Stimulated activated CD4-positive, alpha-beta T cell treated with anti-CD3 and anti-CD28 coated beads, TNF-alpha, amount 100 ng/mL, for 48 hours (primary cell): ENCODE data around the gene TIGD1.
A peak's percentile ranks its signal among the peaks of the same experiment; 100 is the strongest.

Source experiments
- DNase-seq, 3 donors: peaks; one replicate each; pipeline ENCODE4 v3.0.0-alpha.2; 2020; ENCODE audit warnings: low read depth in 3 of 3

TIGD1 gene

DNA sequence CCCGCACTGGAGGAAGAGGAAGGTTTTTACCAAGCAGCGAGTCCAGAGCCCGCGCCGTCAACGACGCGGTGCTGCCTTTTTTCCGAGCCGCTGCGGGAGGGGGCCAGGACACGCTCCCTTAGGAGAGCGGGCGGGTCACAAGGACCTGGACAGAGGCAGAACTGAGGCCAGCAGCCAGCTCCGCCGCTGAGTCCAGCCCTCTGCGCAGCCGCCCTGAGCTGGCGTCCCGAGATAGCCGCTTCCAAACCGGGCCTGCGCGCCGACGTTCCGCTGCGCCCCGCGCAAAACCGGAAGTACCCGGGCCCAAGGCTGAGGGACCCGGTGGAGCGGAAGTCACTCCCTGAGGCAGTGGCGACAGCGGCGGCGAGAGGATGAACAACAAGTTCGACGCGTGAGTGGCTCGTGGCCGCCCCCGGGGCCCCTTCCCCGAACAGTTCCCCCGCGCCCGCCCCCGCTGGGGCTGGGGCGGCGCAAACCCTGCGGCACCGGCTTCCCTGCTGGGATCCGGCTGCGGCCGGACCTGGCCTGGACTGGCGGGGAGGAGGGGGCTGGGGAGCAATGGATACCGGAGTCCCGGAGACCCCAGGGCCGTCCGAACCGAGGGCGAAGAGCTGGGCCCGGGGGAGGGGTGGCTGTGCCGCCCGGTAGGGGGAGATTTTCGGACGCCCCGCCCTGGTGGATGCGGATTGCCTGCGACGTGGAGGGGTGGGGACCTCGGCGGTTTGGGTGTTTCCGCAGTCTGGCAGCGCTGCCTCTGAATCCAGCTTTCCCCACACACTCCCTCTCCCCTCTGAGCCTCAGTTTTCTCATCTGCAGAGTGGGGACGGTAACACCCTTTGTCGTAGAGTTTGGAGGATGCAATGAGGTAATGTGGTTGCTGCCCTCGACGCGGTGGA lies at the start of gene TIGD1, which contains the start of gene EIF4E2:
Gene TIGD1, minus strand, starts transcription at position 204 of the 896 bp plus-strand sequence. CDS start 675 bp downstream, outside the sequence.
Gene EIF4E2, plus strand, starts transcription at position 336 of the 896 bp plus-strand sequence. Its CDS starts 36 bp downstream, at position 372.
- peak; percentile 87 to 90 (median 89) for DNase-seq

DNA sequence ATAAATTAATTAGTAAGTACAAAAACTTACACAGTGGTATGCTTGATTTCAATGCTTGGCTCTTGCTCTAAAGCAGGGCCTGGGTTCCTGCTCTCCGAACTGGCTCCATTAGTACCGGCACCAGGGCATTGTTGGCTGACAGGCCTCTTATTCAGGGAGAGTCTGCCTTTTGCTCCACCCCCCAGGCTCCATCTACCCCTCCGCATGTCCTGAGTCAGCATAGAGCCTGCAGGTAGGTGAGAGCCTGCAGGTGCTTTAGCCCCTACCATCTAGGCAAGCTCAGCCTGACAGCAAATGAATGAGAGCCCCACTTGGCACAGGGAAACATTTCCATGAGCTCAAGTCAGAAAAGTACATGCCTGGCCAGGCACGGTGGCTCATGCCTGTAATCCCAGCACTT lies 47.9 kb upstream of the TIGD1 start:
- DNase-seq, result no peak

GRCh38 chr2:232597362-232598079 lies 47.2 kb upstream of the TIGD1 start:
- no peak for DNase-seq

- DNase-seq, result no peak
Measured at GRCh38 chr2:232593982-232594381, 43.6 kb upstream of the TIGD1 start.

DNA sequence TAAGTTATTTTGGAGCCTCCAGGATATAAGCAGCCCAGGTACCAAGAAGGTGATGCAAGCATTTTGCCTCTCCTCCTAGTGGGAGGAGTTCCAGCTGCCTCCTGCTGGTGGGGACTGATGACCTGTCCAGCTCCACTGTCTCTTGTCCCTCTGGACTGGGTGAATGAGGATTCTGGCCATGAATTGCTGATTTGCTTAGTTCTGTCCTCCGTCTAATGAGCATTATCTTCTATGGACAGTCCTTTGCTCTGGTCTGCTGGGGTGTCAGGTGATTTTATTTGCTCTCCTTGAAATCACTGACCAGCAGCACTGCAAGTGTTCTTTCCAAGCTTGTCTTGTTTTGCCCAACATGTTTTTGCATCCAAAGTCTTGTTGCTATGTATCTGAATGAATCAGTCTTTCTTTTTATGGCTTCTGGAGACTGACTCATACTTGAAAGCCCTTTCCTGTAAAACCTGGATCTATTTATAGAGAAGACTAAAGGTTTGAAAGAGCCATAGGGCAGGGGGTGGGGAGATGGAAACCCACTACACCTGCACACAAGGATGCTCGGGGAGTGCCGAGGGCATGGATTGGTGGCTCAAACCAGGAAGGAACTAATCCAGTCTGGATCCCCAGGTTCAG lies 42.5 kb upstream of the TIGD1 start:
- DNase-seq, result no peak

- no peak for DNase-seq
Measured at GRCh38 chr2:232588680-232589585, 38.6 kb upstream of the TIGD1 start.

- DNase-seq, result no peak
Measured at GRCh38 chr2:232588031-232588430, 37.7 kb upstream of the TIGD1 start.

- DNase-seq, result no peak
Measured at GRCh38 chr2:232587512-232587911, 37.2 kb upstream of the TIGD1 start.

GRCh38 chr2:232586943-232587505 lies 36.7 kb upstream of the TIGD1 start:
- no peak for DNase-seq

- no peak for DNase-seq
Measured at GRCh38 chr2:232584238-232584637, 33.9 kb upstream of the TIGD1 start.

DNA sequence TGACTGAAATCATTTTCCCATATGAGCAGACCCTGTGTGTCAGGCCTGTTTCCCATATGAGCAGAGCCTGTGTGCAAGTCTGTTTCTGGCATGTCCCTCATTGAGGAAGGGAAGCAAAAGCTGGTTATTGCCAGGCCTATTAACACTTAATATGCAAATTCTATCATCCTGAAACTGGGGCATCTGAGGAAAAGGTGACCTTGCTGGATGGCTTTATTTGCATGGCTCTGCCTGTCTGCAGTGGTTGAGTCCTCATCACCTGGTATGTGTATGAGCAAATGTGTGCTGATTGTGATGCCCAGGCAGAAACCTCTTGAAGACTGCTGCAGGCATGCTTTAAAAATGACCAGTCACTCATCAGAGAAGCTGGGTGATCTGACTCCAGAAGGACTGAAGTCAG lies 31.4 kb upstream of the TIGD1 start:
- no peak for DNase-seq

- DNase-seq, result no peak
Measured at GRCh38 chr2:232580648-232580981, 30.3 kb upstream of the TIGD1 start.

GRCh38 chr2:232578626-232579025 lies 28.3 kb upstream of the TIGD1 start:
- DNase-seq, result no peak

- DNase-seq, result no peak
Measured at GRCh38 chr2:232577841-232578240, 27.5 kb upstream of the TIGD1 start.

- DNase-seq, result no peak
Measured at GRCh38 chr2:232576995-232577394, 26.6 kb upstream of the TIGD1 start.

DNA sequence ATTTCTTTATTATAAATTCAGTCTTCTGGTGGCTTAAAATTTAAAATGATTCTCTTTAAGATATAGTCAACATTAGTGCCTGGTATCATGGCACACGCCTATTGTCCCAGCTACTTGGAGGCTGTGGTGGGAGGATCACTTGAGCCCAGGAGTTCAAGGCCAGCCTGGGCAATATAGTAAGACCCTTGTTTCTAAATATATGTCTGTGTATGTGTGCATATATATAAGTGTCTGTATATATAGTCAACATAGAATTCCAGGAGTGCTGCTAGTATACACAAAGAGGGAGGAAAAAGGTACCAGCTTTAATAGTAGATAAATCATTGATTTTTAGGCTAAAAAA lies 25.0 kb upstream of the TIGD1 start:
- no peak for DNase-seq

- no peak for DNase-seq
Measured at GRCh38 chr2:232574674-232575403, 24.5 kb upstream of the TIGD1 start.

GRCh38 chr2:232573771-232574435 lies 23.5 kb upstream of the TIGD1 start:
- DNase-seq, result no peak

DNA sequence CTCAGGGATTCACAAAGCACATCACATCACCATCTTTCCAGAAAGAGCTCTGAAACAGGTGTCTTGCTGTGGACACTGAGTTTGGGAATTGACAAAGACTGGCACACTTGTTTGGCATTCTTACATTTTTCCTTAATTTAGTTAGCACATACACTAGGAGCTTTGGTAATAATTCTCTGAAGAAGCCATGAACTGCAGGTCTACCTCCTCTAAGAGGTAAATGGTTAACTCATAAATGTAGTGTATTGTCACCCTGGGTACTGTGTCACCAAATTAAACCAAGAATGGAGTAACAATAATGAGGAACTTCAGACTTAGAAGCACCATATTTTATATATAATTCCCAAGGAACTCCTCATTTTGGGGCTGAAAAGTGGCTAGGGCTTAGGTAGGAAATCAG lies 22.7 kb upstream of the TIGD1 start:
- no peak for DNase-seq

DNA sequence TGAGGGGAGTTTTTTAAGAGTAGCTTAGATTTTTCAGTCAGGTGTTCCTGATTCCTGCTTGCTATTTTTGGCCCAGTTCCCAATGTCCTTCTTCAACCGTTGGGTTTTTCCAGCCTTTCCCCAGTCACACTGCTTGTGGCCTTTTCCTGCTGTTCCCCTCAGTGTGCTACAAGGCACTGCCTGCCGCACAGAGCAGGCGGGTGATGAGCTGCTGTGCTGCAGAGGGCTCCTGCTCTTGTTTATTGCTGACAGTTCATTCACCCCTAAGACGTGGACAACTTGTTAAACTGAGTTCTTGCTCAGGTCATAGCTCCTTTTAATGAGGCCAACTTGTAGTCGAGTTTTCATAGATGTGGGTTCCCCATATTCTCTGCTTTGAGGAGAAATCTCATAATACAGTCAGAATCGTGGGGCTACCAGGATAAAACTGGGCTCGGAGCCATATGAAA lies 20.7 kb upstream of the TIGD1 start:
- DNase-seq, result no peak
